ELR (cell line): ENCODE data around the gene GPBP1.

Experiments
- DNase-seq: peaks from one replicate; pipeline ENCODE4 v3.0.0-alpha.2; 2015; ENCODE audit warnings: low read depth

The GPBP1 gene

DNA sequence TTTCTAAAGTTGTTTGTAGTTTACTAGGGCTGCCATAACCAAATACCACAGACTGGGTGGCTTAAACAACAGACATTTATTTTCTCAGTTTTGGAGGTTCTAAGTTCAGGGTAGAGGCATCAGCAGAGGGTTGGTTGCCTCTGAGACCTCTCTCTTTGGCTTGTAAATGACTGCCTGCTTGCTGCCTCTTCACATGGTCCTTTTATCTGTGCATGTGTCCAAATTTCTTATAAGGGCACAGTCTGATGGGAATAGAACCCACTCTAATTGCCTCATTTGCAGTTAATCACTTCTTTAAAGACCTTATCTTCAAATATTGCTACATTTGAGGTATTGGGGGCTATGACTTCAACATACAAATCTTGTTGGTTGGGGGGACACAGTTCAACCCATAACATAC lies 36.8 kb downstream of the GPBP1 start:
- no peak for DNase-seq

- no peak for DNase-seq
These were observed 37.2 kb downstream of the GPBP1 start for GRCh38 chr5:57211039-57211438.

DNA sequence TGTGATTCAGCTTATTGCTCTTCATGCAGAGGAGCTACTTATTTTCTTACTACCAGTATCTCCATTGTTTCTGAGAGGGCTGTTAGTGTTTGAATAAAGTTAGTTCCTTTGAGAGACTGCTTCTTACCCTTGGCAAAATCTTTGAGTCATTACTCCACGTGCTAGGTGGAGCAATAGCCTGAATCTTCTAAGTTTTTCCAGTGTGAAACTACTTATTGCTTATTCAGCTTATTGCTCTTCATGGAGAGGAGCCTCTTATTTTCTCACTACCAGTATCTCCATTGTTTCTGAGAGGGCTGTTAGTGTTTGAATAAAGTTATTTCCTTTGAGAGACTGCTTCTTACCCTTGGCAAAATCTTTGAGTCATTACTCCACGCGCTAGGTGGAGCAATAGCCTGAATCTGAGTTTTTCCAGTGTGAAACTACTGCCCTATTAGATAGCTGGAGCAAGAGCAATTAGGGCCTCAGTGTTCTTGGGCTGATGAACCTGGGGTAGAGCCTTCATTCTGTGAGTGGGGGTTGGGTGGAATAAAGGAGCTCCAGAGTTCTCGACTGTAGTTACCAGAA lies 41.9 kb downstream of the GPBP1 start:
- DNase-seq, result peak; percentile 52

GRCh38 chr5:57216714-57217113 lies 42.9 kb downstream of the GPBP1 start:
- peak; percentile 89 for DNase-seq

DNA sequence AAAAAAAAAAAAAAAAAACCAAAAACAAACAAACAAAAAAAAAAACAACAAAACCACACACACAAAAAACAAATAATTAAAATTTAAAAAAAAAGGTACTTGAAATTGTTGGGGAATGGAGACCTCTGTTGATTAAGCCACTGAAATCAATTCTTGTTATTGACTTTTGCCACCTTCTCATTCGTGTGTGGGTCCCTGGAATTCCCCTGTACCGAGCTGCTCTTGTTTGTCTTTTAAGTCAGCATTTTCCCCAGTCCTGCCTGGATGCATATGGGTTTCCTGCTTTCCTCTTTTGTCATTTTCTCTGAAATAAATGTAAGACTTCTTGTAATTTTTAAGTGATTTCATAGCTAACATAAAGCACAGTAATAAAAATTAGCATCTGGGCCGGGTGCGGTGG lies 45.5 kb downstream of the GPBP1 start:
- DNase-seq, result no peak

- peak; percentile 70 for DNase-seq
These were observed 47.2 kb downstream of the GPBP1 start for GRCh38 chr5:57221049-57221568.

- no peak for DNase-seq
These were observed 51.7 kb downstream of the GPBP1 start for GRCh38 chr5:57225553-57225952.

DNA sequence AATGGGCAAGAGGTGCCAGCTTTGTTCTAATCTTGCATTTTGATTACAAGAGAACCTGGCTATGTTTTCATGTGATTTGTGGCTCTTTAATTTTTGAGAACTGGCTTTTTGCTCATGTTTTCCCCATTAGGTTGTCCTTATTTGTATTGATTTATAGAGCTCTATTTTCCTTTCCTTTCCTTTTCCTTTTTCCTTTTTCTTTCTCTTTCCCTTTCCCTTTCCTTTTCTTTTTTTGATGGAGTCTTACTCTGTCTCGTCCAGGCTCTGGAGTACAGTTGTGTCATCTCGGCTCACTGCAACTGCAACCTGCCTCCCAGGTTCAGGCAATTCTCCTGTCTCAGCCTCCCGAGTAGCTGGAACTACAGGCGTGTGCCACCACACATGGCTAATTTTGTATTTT lies 55.5 kb downstream of the GPBP1 start:
- no peak for DNase-seq

DNA sequence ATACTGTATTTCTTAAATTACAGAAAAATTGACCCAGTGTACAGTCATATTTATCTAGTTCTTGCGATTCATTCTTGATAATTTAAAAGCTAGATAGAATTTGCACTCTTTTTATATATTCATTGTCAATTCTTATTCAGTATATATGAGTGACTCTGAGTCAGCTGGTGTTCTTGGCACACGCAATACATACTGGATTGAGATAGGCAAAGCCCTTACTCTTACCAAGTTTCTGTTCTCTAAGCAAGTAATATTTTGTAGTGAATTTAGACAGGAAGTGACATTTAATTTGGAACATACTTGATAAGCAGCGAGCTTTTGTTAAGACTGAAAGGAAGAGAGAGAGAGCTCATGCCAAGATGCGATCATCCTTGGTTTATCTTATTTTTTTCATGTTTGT lies 57.7 kb downstream of the GPBP1 start:
- DNase-seq, result no peak

DNA sequence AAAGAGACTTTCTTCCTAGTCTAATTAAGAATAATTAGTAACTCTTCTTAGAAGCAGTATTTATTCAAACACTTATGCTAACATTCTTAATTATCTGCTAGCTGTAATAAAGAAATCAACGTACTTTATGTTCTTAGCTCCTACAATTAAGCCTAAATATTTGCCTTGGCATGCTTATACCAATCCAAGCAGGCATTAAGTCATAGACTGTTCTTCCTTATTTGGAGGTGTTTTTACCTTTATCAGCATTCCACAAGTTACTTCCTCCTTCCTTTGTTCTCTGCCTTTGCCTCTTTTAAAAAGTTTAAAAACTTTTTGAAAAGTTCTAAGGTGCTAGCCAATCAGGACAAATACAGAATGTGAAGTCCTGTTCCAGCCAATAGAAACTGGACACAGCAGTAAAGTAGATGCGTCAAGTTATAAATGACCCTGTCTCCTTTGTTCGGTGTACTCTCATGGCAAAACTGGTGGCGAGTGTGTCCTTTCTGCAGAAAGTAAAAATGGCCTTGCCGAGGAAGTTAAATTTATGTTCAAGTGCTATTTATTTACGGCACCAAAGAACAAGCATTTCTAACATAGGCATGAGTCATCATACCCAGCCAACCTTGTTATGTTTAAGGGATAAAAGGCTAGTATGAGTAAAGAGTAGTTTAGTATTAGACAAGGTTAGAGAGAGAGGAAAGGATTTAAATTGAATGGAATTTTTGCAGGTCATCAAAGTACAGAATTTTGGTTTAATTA lies 58.6 kb downstream of the GPBP1 start:
- peak; percentile 12 for DNase-seq

- no peak for DNase-seq
These were observed 69.7 kb downstream of the GPBP1 start for GRCh38 chr5:57243286-57244137.

GRCh38 chr5:57244331-57244730 lies 70.5 kb downstream of the GPBP1 start:
- no peak for DNase-seq

DNA sequence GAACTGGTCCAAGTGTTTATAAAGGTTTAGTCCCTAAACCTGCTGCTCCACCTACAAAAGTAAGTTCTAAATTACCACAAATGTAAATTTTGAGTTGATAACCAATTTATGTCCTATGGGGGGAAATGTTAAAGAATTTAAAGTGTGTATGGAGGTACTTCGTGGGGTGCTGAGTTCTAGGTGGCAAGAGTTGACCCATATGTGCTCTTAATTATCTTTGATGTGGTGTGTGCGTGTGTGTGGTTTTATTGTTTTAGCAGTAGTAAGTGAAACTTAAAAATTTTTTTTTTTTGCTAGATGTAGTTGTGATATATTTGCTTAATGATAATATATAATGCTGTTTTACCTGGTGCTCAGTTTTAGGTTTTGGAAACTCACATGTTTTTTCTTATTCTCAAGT lies 72.6 kb downstream of the GPBP1 start:
- no peak for DNase-seq

DNA sequence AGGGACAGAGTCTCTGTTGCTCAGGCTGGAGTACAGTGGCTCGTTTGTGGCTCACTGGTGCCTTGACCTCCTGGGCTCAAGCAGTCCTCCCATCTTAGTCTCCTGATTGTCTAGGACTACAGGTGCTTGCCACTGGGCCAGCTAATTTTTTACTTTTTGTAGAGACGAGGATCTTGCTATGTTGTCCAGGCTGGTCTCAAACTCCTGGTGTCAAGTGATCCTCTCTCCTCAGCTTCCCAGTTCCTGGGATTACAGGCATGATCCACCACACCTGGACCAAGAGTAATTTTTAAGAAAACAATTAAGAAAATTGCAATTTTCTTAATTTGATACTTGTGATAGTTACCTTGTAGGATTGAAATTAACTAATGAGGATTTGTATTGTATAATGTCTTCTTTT lies 73.9 kb downstream of the GPBP1 start:
- DNase-seq, result no peak

DNA sequence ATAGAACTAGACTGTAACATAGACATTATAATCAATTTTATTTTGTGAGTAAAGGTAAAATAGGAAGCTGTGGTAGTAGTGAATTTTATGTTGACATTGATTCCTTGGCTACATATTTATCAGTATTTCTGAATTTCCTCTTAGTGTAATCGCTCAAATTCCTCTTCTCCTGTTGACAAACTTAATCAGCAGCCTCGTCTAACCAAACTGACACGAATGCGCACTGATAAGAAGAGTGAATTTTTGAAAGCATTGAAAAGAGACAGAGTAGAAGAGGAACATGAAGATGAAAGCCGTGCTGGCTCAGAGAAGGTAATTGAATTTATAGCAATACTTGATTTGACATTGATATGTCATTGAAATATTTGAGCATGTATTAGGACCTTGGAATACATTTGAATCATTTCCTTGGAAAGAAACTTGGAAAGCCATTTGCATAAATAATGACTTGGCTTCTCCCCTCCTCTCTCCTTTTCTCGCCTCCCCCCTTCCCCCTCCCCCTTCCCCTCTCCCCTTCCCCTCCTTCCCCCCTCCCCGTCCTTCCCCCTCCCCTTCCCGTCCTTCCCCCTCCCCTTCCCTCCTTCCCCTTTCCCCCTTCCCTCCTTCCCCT lies 75.5 kb downstream of the GPBP1 start:
- DNase-seq, result no peak

GRCh38 chr5:57258052-57258451 lies 84.2 kb downstream of the GPBP1 start:
- no peak for DNase-seq

GRCh38 chr5:57258943-57259342 lies 85.1 kb downstream of the GPBP1 start:
- DNase-seq, result no peak

GRCh38 chr5:57259704-57260103 lies 85.8 kb downstream of the GPBP1 start:
- no peak for DNase-seq

GRCh38 chr5:57262541-57262940 lies 88.7 kb downstream of the GPBP1 start:
- no peak for DNase-seq

DNA sequence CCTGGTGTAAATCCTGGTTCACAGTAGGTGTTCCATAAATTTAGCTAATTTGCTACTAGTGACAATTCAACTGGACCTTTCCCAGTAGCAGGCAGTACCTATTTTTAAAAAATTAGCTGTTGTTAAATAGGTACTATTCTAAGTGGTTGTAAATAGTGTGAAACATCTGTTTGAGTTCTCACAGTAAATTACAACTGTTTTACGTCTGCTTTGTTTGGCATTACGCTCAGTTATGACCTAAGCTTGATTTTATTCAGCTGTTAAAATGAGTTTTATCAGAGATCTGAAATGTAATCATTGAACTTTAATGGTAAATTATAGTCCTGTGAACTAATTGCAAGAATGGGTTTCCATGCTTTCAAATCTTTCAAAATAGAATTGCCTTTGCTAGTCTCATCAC lies 93.9 kb downstream of the GPBP1 start:
- no peak for DNase-seq

GRCh38 chr5:57276353-57276752 lies 102.5 kb downstream of the GPBP1 start:
- no peak for DNase-seq

- DNase-seq, result peak; percentile 54
These were observed 103.2 kb downstream of the GPBP1 start for GRCh38 chr5:57277085-57277484.
